GM18499 (cell line): ENCODE measurements around the gene TMEM174.
"Not testable (repeated sequence)": the region's sequence is repeated elsewhere in the genome, so short reads cannot be mapped to it uniquely, and the experiment has no call there.

ENCODE experiments used
- ATAC-seq: cut with Tn5 transposase; IDR thresholded peaks from one replicate; pipeline ENCODE4 v1.9.1; 2021; ENCODE audit warnings: moderate number of reproducible peaks; ENCODE audit not compliant: insufficient read depth, unreplicated experiment

TMEM174 gene

DNA sequence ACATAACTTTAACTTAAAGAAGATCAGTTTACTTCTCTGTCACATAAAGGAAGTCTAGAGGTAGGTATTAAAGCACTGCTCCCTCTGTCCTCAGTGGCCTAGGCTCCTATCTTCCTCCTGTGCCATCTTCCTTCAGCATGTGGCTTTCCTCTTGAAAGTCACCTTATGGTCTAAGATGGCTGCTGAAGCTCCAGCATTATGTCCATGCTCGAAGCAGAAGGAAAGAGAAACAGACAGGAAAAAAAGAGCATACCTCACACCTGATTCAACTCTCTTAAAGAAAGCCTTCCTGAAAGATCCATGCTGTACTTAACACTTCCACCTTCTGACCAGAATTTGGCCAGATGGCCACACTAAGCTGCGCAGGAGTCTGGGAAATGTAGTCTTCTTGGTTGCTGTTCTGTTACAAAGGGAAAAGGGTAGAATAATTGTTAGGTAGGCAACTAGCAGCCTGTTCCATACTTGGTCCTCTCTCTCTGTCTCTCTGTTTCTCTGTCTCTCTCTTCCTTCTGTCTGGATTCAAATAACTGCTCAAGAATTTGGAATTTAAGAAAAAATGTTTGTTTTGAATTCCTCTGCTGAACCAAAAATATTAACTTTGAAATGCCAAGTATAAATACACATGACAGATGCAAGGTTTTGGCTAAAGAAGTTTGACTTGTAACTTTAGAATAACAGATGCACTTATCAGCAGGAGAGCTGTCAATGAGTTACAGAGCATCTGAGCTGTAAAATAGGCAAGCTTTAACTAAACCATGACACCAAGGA lies 16.0 kb downstream of the TMEM174 start:
- no peak for ATAC-seq

DNA sequence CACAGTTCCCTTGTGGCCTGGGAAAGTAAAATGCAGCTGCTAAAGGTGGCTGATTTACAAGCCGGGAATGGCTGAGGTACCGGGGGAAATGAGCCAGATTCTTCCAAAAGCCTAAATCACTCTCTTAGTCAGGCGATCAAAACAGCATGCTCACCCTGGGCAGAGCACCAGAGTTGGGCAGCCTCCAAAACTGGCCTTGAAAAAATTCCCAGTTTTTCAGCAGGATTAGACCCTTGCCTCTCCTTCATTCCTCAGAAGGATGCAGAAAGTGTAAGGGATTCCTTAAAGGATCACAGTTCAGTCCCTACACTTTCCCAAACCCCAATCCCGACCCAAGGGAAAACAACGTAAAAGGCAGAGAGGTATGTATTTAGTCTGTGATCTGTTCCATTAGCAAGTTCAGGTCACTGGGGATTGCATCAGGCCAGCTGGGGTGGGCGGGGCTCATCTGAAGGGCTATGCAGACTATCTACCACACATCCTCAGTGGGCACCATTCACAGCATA lies 16.9 kb downstream of the TMEM174 start:
- no peak for ATAC-seq

DNA sequence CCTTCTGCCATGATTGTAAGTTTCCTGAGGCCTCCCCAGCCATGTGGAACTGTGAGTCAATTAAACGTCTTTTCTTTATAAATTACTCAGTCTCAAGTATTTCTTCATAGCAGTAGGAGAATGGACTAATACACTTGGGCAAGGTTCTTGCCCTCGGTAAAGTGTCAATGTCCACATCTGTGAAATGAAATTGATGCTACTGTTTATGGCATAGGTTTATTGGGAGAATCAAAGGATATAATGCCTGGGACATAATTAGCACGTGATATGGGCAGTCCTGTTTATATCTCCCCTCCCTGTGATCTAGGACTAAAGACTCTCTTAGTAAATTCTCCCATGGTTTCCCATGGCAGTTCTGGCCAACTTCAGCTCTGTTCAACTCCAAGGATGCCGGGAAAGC lies 19.4 kb downstream of the TMEM174 start:
- ATAC-seq, result no peak

DNA sequence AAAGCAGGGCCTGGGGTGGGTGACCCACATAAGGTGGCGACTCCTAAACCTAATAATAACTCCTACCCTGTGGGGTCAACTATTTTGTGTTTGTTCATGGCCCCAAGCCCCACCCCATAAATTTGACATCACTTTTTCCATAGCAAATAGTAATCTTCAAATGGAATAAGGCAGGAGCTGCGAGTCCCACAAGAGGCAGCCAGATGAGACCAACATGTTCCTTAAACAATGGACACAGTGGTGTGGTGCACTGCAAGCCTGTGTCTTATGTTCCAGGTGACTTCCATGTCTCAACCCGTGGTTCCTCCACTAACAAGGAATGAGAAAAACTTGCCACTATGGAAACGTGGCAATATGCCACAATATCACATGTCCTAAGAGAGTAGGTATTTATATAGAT lies 20.6 kb downstream of the TMEM174 start:
- ATAC-seq, result no peak

DNA sequence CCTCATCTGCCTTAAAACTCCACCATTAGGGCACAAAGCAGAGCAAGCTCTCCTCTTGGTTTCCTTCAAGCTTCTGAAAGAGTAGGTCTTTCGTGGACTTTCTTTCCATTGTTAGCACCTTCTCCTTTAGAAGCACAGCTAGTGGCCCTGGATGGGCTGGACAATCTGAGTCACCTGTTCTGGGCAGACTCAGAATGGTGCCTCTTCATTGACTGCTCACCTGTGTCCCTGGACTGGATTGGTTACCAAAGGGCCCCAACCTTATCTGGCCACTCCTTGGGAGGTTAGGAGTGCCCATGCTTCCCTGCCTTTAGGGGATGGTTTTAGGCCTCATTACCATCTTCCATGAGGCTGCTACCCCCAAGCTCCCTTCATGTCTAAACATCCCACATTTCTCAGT lies 23.2 kb downstream of the TMEM174 start:
- no peak for ATAC-seq

DNA sequence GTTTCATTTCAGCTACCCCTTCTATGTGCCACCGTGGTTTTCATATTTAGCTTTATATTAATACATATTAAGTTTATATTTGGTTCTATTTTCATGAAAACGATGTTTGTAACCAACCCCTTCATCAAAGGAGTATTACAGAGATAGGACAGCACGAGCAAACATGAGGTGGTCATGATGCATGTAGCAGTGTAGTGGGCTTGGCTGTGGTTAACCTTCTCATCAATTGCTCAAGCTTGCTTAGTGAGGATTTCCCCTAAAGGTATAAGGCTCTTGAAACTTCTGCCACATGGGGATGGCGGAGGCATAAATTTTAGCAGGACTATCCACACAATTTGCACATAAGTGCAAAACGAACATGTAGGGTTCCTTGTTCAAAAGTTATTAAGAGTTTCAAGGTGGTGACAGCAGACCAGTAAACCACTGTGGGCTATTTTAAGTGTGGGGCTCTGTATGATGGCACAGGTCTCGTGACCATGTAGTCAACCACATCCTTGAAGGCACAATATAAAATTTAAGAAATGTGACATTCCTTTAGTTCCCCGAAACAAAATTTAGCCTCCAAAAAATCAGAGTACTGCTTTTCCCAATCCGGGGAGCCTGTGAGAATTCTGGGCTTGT lies 24.8 kb downstream of the TMEM174 start:
- no peak for ATAC-seq

DNA sequence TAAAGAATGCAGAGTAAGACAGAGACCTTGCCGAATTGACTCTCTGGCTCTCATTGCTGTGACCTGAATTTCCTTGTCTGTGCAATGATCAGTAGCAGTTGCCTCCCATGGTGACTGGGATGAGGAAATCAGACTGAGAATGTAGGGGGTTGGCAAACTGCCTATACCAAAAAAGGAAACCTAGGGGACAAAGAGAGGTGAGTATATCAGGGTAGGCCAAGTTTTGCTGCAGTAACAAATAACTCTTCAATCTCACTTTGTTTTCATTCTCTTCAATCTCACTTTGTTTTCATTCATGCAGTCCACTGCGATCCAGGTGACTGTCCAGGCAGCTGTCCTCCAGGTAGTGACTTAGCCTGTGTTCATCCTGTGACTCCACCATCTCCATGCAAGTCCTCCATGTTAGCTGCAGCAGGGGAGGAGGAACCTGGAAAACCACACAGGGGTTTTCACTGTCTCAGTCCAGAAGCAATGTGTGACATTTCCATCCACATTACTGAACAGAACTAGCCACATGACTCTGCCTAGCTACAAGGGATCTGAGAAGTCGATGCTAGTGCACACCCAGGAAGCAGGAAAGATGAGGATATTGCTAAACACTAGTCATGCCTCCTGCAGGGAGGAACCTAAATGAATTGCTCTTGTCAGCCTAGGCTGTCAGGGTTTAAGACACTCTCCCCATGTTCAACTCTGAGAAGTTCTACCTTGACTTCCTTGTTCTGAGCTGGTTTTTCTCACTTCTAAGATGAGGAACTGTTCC lies 26.0 kb downstream of the TMEM174 start:
- ATAC-seq, result no peak

DNA sequence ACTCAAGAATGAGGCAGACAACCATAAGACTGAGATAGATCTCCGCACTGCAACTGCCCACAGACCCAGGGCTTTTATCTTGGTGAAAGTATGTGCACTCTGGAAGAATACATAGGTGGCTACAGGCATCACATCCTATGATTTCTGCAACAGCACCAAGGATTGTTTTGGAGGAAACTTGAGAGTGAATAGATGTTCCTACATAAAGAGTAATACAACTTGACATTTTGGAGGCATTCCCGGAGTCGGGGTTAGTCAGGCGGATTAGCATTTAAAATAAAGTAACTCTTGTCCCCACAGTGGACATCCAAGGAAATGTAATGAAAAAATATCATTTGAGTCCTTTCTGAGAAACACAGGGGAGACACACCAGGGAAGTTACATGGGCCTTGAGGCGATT lies 26.7 kb downstream of the TMEM174 start:
- ATAC-seq, result no peak

DNA sequence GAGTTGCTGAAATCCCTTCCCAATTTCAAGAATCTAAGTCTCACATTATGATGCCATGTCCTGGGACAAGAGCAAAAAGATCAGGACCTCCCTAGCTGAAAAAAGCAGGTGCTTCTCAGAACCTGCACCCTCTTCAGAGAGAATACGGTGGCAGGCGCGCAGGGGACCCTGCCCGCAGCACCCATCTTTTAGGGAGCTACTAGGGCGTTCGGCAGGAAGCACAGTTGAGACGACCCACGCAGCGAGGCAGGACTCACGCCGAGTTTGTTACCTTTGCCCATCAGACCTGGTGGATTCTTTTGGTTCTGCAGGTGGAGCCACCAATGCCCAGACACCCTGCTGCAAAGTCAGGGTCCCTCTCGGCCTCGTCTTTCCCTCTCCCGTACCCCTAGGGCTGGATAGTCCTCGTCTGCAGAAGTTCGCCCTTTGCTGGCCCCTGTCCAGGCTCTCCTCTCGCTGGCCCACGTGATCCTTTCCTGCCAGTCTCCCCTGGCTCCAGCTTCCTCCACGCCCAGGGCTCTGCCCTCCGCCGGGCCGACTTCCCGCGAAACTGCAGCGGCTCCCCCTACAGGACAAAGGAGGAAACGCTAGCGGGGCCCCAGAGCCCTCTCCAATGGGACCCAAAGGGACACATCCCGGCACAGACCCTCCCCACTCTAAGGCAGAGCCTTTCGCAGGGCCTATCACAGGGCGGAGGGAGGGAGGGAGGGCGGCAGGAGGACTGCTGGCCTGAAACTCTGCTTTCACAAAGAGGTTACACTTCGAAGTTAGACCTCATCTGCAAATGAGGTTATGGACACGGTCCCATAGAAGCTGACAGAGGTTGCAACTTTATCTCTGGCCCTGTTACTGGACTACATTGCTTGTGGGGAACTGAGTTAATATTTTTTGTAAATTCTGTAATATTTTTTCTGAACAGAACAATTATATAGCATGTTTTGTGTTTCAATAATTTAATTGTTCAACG lies 28.8 kb downstream of the TMEM174 start:
- ATAC-seq, result no peak

DNA sequence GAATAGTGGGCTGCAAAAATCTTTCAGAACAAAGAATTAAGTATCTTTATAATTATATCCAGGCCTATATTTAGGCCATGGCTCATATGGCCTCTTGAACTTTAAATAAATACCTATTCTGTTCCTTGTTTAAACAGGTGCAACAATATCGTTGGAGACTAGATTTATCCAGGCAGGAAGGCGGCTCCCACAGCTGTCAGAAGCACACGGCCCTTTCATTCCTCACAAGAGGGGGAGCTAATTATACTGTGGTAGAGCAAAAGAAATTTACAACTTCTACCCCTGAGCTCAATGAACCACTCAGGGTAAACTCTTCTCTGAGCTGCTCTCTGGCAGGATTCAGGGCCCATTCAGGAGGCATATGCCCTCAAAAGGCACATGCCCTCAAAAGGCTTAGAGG lies 31.3 kb downstream of the TMEM174 start:
- ATAC-seq, result no peak

DNA sequence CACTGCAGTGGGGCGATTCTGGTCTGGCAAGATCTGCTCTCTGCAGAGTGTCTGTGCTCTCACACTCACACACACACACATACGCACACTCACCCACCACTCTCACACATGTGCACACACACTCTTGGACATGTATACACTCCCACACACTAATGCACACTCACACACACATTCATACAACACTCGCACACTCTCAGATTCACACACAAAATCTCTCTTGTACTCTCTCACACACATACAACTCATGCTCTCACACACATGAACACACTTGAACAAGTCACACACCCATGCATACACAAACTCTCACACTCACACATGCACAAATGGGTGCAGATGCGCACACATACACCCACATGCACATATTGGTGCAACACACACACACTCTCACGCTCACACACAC lies 31.7 kb downstream of the TMEM174 start:
- ATAC-seq, result no peak

DNA sequence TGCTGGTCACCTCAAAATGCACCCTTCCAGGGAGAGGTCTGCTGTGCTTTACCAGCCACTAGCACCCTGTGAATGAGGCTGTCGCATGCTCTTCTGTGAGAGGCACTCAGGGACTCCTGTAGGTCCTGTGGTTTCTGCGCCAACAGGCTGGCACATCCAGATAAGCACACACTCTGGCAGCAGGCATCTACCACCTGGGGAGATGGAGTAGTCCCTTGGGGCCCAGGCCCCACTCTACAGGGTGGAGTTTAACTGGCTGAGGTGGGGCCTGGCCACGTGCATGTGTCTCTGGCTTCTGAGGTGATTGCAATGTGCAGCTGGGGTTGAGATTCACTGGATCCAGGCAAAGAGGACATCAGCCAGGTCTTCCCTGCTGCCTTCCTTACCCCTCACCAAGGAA lies 32.3 kb downstream of the TMEM174 start:
- ATAC-seq, result no peak

DNA sequence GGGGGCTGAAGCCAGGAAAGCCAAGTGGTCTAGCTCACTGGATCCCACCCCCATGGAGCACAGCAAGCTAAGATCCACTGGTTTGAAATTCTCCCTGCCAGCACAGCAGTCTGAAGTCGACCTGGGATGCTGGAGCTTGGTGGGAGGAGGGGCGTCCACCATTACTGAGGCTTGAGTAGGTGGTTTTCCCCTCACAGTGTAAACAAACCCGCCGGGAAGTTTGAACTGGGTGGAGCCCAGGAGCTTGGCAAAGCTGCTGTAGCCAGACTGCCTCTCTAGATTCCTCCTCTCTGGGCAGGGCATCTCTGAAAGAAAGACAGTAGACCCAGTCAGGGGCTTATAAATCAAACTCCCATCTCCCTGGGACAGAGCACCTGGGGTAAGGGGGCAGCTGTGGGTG lies 34.2 kb downstream of the TMEM174 start:
- not testable (repeated sequence) for ATAC-seq

DNA sequence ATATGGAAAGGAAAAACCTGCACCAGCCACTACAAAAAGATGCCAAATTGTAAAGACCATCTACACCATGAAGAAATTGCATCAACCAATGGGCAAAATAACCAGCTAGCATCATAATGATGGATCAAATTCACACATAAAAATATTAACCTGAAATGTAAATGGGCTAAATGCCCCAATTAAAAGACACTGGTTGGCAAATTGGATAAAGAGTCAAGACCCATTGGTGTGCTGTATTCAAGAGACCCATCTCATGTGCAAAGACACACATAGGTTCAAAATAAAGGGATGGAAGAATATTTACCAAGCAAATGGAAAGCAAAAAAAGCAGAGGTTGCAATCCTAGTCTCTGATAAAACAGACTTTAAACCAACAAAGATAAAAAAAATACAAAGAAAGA lies 36.1 kb downstream of the TMEM174 start:
- ATAC-seq, result not testable (repeated sequence)

DNA sequence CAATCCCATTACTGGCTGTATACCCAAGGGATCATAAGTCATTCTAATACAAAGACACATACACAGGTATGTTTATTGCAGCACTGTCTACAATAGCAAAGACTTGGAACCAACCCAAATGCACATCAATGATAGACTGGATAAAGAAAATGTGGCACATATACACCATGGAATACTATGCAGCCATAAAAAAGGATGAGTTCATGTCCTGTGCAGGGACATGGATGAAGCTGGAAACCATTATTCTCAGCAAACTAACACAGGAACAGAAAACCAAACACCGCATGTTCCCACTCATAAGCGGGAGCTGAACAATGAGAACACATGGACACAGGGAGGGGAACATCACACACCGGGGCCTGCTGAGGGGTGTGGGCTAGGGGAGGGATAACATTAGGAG lies 39.7 kb downstream of the TMEM174 start:
- not testable (repeated sequence) for ATAC-seq

DNA sequence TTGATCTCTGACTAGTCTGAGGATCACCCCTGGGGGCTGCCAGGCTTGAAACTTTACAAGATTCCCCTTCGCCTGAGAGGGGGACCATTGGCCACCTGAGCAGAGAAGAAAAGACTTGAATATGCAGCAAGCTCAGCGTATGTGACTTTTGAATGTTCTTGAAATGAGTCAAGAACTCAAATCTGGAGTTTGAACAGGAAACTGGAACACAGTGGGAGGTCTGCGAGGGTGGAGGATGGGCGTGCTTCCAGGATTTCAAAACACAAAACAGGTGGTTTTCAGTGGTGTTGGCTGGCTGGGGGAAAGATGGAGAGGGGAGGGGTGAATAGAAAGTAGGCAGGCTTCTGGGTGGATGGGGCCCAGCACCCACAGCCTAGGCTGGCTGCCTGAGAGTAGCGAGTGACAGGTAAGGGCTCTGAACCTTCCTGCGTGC lies 40.6 kb downstream of the TMEM174 start:
- ATAC-seq, result no peak

DNA sequence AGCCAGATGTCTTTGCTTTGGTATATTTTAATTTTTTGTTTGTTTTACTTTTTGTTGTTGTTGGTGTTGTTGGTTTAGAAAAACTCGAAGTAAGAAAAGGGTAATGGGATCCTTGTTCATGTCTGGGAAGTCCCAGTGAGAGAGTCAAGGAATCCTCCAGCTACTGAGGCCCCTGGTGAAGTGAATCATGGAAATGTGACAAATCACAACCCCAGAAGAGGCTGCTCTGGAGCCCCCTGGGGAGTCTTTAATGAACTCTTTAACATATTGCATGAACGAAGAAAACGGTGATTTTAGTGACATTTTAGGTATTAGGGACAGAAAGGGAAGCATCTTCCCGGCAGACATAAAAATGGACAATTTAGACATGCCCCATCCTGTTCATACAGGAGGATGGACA lies 41.3 kb downstream of the TMEM174 start:
- no peak for ATAC-seq

DNA sequence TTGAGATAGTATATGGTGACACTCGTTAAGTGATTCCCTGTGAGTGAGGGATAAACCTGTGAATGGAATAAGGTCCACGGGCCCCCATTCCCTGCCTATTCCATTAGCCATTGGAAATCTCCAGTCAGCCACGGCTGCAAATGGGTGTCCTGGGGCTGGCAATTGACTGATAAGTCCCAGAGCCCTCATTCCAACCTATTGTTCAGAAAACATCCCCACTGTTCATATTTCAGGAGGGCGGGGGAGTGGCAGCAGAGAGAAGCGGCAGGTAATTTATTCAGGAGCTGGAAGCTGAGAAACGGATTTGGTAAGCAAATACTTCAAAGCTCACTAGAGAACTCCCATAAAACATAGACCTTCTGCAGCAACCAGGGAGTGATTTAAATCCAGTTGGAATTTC lies 42.0 kb downstream of the TMEM174 start:
- ATAC-seq, result no peak

DNA sequence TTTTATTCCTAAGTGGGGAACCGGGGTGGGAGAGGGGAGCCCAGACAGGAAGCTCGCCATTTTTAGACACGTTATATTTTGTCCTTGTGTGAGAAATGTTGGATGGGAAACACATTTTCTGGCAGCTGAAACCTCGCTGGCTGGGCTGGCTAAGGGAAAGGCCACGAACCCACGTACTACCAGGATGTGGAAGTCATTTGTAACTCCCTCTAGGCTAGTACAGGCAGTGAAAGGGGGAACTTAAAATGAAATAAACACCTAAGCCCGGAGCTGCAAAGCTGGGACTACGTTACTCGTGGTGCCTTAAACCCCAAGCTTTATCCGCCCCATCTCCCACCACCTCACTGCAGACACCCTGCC lies 42.5 kb downstream of the TMEM174 start:
- ATAC-seq, result no peak
